NCI-H146 treated with DMSO at 0.1 percent for 48 hours (cell line): ENCODE data around the gene C1QTNF4.

Source experiments
- DNase-seq: peaks from one replicate; lab custom pipeline; 2025; ENCODE audit not compliant: unreplicated experiment; lab: John Stamatoyannopoulos, UW

C1QTNF4 gene

DNA sequence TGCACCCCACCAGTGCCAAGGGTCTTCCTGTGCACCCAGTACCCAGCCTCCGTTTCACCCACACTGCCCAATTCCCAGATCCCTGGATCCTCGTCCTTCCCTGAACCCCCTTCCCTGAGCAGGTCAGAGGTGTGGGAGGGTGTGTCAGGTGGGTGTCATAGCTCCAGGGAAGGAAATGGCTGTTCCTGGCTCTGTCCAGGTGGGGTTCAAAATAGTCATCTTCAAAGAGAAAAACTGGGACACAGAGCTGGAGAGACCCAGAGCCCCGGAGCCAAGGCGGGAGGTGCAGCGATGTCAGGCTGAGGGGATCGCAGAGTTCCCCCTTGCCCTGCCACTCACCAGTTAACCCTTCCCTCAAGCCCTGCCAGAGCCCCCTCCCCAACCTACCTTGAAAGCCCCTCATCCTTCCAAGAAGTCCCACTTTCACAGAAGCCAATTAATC, 698 bp downstream of the C1QTNF4 start:
- no peak for DNase-seq

DNA sequence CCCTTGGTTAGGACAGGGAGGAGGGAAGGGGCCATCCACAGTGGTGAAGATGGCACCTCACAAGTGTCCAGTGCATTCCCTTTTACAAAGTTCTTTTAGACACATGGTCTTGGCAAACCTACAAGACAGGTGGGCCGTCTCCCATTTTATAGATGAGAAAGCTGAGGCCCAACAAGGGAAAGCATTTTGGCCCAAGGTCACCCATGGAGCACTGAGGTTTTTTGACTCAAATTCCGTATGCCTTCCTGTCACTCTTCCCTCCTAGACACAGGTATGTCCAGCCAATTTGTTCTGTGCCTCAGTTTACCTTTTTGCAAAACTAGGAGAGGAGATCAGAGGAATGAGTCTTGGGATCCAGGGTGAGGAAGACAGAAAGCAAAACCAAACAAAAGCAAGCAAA, 1.2 kb downstream of the C1QTNF4 start:
- DNase-seq, result no peak

GRCh38 chr11:47592251-47592650, 2.0 kb downstream of the C1QTNF4 start:
- DNase-seq, result no peak

DNA sequence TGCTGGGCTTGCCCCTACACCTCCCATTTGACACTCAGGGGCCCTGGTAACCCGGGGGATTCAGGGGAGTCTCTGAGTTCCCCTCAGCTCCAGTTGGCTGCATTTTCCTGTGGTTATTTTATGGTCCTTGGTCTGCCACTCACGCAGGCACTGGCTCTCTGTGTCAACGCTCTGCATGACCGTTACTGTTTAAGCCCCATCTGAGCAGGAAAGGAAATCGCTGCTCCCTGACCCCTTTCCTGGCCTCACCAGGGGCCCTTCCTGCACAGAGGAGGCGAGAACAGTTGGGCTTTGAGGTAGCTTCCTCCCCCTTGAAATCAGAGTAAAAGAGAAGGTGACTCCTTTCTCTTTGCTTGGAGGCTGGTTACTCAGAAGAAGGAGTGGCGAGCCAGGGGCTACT, 2.4 kb downstream of the C1QTNF4 start:
- DNase-seq, result no peak

- DNase-seq, result no peak
Measured at GRCh38 chr11:47589977-47590861, 4.0 kb downstream of the C1QTNF4 start.

DNA sequence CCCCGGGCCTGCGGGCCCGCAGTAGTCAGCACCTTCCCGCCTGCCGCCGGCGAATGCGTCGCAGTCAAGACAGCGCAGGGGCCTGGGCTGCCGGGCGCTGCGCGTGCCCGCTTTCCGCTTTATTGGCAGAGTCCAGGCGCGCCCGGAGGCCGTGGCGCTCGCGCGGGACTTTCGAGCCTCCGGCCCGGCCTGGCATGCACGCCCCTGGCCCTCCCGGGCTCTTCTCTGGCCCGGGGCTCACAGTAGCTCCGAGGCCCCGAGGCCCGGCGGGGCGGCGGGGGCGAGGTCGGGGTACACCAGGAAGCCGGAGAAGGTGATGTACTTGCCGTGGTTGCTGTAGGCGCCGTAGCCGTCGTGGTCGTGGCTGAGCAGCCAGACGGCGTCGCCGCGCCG, 4.6 kb downstream of the C1QTNF4 start:
- no peak for DNase-seq

DNA sequence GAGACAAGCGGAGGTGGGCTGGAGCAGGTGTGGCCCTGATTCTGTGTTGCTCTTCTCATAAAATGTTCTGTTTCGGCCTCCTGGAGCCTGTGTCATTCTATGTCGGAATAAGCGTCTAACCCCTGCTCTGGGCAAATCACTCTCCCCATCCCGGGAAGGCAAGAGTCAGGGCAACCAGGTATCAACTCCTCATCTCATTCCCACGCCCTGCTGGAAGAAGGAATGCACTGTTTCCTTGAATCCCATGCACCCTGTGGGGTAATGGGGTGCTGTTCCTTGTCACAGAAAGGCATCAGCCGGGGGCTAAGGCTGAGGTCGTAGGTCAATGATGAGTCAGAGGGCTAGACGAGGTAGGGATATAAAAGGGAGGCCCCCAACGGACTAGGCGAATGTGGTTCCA, 5.1 kb downstream of the C1QTNF4 start:
- no peak for DNase-seq

GRCh38 chr11:47587723-47588326, 6.4 kb downstream of the C1QTNF4 start:
- DNase-seq, result no peak

- no peak for DNase-seq
Measured at GRCh38 chr11:47587039-47587716, 7.0 kb downstream of the C1QTNF4 start.

DNA sequence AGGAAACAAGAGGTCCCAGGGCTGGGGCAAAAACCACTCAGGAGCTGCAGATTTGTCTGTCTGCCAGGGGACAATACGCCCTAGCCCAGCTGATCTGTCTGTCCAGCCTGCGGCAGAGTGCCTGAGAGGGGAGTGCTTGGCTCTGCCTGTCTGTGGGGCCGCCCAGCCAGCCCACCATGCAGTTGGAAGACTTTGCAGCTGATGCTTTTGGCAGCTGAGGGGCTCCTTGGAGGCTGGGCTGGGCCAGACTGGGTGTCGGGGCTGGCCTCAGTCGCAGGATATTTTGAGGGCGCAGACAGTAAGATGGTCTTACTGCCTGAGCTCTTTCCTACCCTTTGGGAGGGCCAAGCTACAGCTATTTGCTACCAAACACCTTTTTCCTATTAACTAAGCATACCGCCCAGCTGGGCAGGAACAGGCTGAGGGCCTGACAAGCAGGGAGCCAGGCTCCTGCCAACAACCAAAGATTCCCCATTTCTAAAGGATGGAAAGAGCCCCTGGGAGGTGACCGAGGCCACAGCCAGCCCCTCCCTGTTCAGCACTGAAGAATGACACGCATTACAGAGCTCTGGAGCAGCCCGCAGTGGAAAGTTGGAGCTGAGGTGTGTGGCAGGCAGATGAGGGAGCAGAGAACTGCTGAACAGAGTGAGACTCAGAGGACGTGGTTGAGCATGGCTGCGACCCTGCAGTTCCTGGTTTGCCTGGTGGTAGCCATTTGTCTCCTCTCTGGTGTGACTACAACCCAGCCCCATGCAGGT, 7.9 kb downstream of the C1QTNF4 start, which contains the start of gene FAM180B:
Gene FAM180B, plus strand, starts transcription at position 581 of the 758 bp plus-strand sequence. Its CDS starts 91 bp downstream, at position 672.
- DNase-seq, result no peak

- no peak for DNase-seq
Measured at GRCh38 chr11:47583844-47584243, 10.4 kb downstream of the C1QTNF4 start.

GRCh38 chr11:47578524-47579494, 15.4 kb downstream of the C1QTNF4 start, which contains the start of the genes KBTBD4 and NDUFS3:
KBTBD4 (minus strand) TSS chr11:47578970; CDS start chr11:47578951, 19 bp downstream.
NDUFS3 (plus strand) TSS chr11:47579074; CDS start chr11:47579092, 18 bp downstream.
- peak; percentile 90 for DNase-seq

DNA sequence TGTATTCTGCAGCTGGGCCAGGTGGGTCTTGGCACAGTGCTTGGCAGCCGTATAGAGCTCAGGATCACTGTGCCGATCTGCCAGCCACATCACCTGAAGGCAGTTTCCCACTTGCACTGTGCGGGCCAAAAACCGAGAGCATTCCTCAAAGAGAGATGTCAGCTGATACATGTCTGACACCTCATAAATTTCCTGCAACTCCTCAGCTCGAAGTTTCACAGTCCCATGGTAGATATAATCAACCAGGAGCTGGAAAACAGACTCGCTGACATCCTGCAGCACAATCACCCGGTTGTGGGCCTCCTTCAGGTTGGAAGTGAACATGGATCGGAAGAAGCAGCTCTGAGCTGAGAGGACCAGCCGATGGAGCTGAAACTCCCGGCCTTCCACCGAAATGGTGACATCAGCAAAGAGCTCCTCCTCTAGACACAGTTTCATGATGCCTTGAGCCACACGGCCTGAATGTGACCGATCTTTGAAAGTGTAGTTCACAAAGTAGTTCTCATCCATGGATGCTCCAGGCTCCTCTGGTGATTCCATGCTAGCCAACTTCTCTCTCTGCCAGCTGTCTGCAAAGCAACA, 16.7 kb downstream of the C1QTNF4 start:
- DNase-seq, result no peak

DNA sequence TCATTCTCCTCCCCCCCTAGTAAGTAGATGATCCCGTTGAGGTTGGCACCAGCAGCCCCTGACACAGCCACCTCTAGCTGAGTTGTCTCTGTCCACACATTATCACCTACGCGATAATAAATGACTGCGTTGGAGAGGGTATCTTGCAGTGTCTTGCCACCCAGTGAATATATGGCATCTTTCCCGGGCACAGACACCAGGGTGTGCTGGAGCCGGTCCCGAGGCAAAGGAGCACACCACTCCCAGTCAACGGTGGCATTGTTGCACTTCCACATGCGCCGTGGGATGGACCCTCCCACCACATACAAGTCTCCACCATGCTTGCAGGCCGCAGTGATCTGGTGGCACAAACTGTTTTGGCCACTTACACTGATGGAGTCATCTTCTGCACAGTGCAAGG, 20.9 kb downstream of the C1QTNF4 start:
- no peak for DNase-seq

DNA sequence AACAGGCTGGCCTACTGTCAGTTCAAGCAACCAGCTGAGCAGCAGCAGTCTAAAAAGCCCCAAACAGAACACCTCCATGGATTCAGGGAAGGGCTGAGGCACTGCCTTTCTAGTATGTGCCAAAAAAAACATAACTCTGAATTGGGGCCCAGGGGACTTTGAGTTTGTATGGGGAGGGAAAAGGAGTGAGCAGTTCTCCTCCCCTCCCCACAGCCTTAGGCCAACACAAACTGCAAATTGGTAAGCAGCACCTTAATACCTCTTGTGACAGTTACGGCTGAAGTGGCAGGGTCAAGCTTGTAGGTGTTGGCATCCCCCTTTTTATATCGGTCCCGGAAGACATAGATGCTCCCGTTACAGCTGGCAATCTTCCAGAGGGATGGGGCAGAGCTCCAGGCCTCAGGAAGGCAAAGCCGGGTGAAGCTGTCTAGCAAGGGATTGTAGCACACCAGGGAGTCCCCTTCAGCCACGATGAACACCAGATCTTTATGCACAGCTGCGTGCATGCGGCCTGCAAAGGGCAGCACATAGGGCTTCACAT, 21.4 kb downstream of the C1QTNF4 start:
- DNase-seq, result no peak

GRCh38 chr11:47571895-47572294, 22.3 kb downstream of the C1QTNF4 start:
- no peak for DNase-seq

DNA sequence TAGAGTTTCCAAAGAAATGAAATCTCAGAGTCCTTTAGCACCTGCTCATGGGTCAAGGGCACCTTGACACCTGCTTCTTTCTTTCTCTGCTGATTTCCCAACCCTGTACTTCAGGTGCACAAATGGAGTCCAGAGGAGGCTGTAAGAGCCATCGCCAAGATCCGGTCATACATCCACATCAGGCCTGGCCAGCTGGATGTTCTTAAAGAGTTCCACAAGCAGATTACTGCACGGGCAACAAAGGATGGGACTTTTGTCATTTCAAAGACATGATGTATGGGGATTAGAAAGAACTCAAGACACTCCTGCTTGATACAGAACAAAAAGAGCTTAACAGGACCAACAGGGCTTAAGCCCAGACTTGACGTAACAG, 22.9 kb downstream of the C1QTNF4 start:
- no peak for DNase-seq

GRCh38 chr11:47570651-47571356, 23.4 kb downstream of the C1QTNF4 start:
- no peak for DNase-seq
